Ascending aorta (tissue), 2 donors: ENCODE results near the gene CLDN15. TPM values are rescaled to one million over a fixed set of nuclear protein-coding genes. Genes with fewer than 3 reads are reported as not detected.

ENCODE experiments used
- DNase-seq, 2 donors: peaks; one replicate each; pipeline ENCODE4 v3.0.0-alpha.2; 2019; ENCODE audit warnings: low spot score in 2 of 2
- H3K27ac ChIP-seq, 2 donors: fragments of 200-600 bp; sonication (generic); one replicate each; pipeline ENCODE4 v1.5.1; 2016 to 2017; ENCODE audit warnings: mild to moderate bottlenecking in 1 of 2
- H3K27me3 ChIP-seq: fragments of 200-600 bp; sonication (generic); one replicate; pipeline ENCODE4 v1.5.1; 2017
- H3K36me3 ChIP-seq, 2 donors: fragments of 200-600 bp; sonication (generic); one replicate each; pipeline ENCODE4 v1.5.1; 2016
- H3K4me1 ChIP-seq, 2 donors: fragments of 200-600 bp; sonication (generic); one replicate each; pipeline ENCODE4 v1.5.1; 2016 to 2017; ENCODE audit warnings: mild to moderate bottlenecking in 1 of 2
- H3K4me3 ChIP-seq, 2 donors: fragments of 200-600 bp; sonication (generic); one replicate each; pipeline ENCODE4 v1.5.1; 2016 to 2017; ENCODE audit warnings: mild to moderate bottlenecking in 1 of 2
- H3K9me3 ChIP-seq, 2 donors: fragments of 200-600 bp; sonication (generic); one replicate each; pipeline ENCODE4 v1.5.1; 2016
- intact Hi-C: fragments of 100-400 bp; cut with DNase I; formaldehyde crosslinking; loops from one replicate; pipeline ENCODE4 v1.15.1; 2023
- total RNA-seq: library from RNA; depleted of rRNA; stranded (reverse); fragments of >200 nt; gene quantifications from one replicate; pipeline ENCODE4 v1.1.0, GENCODE V29; 2016
- TF ChIP-seq, protein P1 (sequence below), 3 experiments: fragments of 200-600 bp in 2 of 3; fragments of 450-650 bp in 1 of 3; sonication (generic) in 2 of 3; IDR thresholded peaks; one replicate each; pipeline ENCODE4 v1.5.1; 2016 to 2019; ENCODE audit warnings: antibody characterized with exemption in 3 of 3, mild to moderate bottlenecking in 1 of 3, moderate library complexity in 1 of 3

The CLDN15 gene
- total RNA-seq, 1 donor from 2014 or later = 27.7 TPM

GRCh38 chr7:101236292-101236835, 1.2 kb downstream of the CLDN15 start:
- no peak for DNase-seq
- H3K9me3 ChIP-seq = no peaks in the 10 kb centered on the region
- intact Hi-C loops = no loop called here
- TF ChIP-seq, protein P1, sequence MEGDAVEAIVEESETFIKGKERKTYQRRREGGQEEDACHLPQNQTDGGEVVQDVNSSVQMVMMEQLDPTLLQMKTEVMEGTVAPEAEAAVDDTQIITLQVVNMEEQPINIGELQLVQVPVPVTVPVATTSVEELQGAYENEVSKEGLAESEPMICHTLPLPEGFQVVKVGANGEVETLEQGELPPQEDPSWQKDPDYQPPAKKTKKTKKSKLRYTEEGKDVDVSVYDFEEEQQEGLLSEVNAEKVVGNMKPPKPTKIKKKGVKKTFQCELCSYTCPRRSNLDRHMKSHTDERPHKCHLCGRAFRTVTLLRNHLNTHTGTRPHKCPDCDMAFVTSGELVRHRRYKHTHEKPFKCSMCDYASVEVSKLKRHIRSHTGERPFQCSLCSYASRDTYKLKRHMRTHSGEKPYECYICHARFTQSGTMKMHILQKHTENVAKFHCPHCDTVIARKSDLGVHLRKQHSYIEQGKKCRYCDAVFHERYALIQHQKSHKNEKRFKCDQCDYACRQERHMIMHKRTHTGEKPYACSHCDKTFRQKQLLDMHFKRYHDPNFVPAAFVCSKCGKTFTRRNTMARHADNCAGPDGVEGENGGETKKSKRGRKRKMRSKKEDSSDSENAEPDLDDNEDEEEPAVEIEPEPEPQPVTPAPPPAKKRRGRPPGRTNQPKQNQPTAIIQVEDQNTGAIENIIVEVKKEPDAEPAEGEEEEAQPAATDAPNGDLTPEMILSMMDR (IDR thresholded peaks at IDR 0.05) = no peak
- H3K4me3 ChIP-seq = no peak overlapping the region
- peaks cover 0 to 5% of the 10 kb centered on the region in 2 donors for H3K4me1 ChIP-seq
- no peak overlapping the region for H3K27ac ChIP-seq
- peaks cover 27 to 41% of the 10 kb centered on the region in 2 donors for H3K36me3 ChIP-seq
- no peaks in the 10 kb centered on the region for H3K27me3 ChIP-seq

DNA sequence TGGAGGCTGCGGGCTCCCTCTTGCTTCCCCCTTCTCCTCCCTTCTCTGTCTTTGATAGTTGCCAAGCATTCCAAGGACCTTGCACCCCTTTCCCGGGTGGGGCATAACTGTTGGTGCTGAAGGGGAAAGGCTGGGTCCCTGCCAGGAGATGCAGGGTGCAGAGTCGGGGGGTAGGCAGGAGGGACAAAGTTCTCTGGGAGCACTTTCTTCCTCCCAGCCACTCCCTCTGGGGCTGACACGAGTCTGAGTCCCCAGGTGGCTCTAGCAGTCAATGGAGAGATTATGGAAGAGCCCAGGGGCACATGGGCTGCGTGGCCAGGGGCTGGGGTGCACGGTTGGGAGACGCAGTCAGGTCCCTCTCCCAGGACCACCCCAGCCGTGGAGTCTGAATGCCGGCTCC, 2.1 kb downstream of the CLDN15 start:
- DNase-seq = no peak
- Histone ChIP-seq H3K36me3 (peaks cover 20 to 37% of the 10 kb centered on the region in 2 donors), H3K27me3 (no peaks in the 10 kb centered on the region), H3K27ac (no peak overlapping the region), H3K9me3 (no peaks in the 10 kb centered on the region), H3K4me3 (no peak overlapping the region), H3K4me1 (peaks cover 0 to 5% of the 10 kb centered on the region in 2 donors)
- TF ChIP-seq, protein P1 (IDR thresholded peaks at IDR 0.05) = no peak
- intact Hi-C loops = no loop called here

DNA sequence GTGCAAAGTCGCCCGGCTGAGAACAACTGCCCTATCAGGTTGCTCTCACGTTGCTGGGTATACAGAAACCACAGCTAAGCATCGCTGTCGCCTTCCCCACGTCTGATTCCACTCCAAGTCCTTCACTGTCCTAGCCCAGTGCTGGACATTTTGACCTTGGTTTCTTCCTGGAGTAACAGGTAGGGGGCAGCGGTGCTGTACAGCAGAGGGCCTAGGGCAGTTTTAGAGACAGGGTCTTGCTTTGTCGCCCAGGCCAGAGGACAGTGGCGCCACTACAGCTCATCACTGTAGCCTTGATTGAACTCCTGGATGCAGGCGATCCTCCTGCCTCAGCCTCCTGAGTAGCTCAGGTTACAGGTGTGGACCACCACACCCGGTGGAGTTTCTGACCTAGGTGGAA, 2.6 kb downstream of the CLDN15 start:
- H3K27ac ChIP-seq = no peak overlapping the region
- peaks cover 17 to 32% of the 10 kb centered on the region in 2 donors for H3K36me3 ChIP-seq
- DNase-seq = no peak
- H3K27me3 ChIP-seq = no peaks in the 10 kb centered on the region
- no peak overlapping the region for H3K4me3 ChIP-seq
- H3K4me1 ChIP-seq = peaks cover 0 to 5% of the 10 kb centered on the region in 2 donors
- H3K9me3 ChIP-seq = no peaks in the 10 kb centered on the region
- TF ChIP-seq, protein P1 (IDR thresholded peaks at IDR 0.05) = no peak
- intact Hi-C loops = no loop called here

- DNase-seq = no peak
- no peak overlapping the region for H3K27ac ChIP-seq
- no peak overlapping the region for H3K4me3 ChIP-seq
- no peaks in the 10 kb centered on the region for H3K27me3 ChIP-seq
- TF ChIP-seq, protein P1 (IDR thresholded peaks at IDR 0.05) = no peak
- no peaks in the 10 kb centered on the region for H3K9me3 ChIP-seq
- intact Hi-C loops = no loop called here
- peaks cover 0 to 5% of the 10 kb centered on the region in 2 donors for H3K4me1 ChIP-seq
- peaks cover 15 to 28% of the 10 kb centered on the region in 2 donors for H3K36me3 ChIP-seq
Observed at GRCh38 chr7:101234636-101235035, 3.0 kb downstream of the CLDN15 start.

- DNase-seq = no peak
Observed at GRCh38 chr7:101233907-101234547, 3.6 kb downstream of the CLDN15 start.

More at GRCh38 chr7:101233907-101234547, 3.6 kb downstream of the CLDN15 start:
- Histone ChIP-seq H3K27ac (no peak overlapping the region), H3K4me3 (no peak overlapping the region), H3K9me3 (no peaks in the 10 kb centered on the region), H3K27me3 (no peaks in the 10 kb centered on the region), H3K4me1 (peaks cover 0 to 5% of the 10 kb centered on the region in 2 donors), H3K36me3 (peaks cover 15 to 25% of the 10 kb centered on the region in 2 donors)
- TF ChIP-seq, protein P1 (IDR thresholded peaks at IDR 0.05) = no peak
- intact Hi-C loops = no loop called here
